DND-41 (cell line): Measurements from ENCODE around the gene ZNF625.

Experiments
- ATAC-seq: fragments of 200-7000 bp; cut with Tn5 transposase; 3 replicates; pipeline ENCODE4 v1.9.1; 2021; ENCODE audit warnings: low read depth; ENCODE audit not compliant: insufficient read depth
- DNase-seq: peaks from one replicate; pipeline ENCODE4 v3.0.0-alpha.2; 2020
- H2AFZ ChIP-seq: 2 replicates; pipeline ENCODE4 v1.6.0; 2012; ENCODE audit warnings: low read depth, low read length
- H3K27ac ChIP-seq: 2 replicates; pipeline ENCODE4 v1.5.1; 2012; ENCODE audit warnings: low read length, inconsistent platforms
- H3K27me3 ChIP-seq: fragments of 200-600 bp; sonication (generic); 2 replicates; pipeline ENCODE4 v1.6.0; 2012; ENCODE audit warnings: low read length, mild to moderate bottlenecking, inconsistent platforms; ENCODE audit not compliant: insufficient read depth, poor library complexity
- H3K36me3 ChIP-seq: 2 replicates; pipeline ENCODE4 v1.5.1; 2012; ENCODE audit warnings: low read length, inconsistent platforms; ENCODE audit not compliant: insufficient read depth
- H3K4me1 ChIP-seq: 2 replicates; pipeline ENCODE4 v1.5.1; 2012; ENCODE audit warnings: mild to moderate bottlenecking, low read length; ENCODE audit not compliant: insufficient read depth
- H3K4me2 ChIP-seq: 2 replicates; pipeline ENCODE4 v1.6.0; 2012; ENCODE audit warnings: mild to moderate bottlenecking, moderate library complexity, low read length, inconsistent platforms; ENCODE audit not compliant: insufficient read depth
- H3K4me3 ChIP-seq, 2 experiments: fragments of 200-600 bp in 1 of 2; shearing (Covaris generic) in 1 of 2; 2 replicates each; pipeline ENCODE4 v1.5.1; 2012 to 2016; ENCODE audit warnings: inconsistent platforms in 2 of 2, low read length in 2 of 2, mild to moderate bottlenecking in 2 of 2, low read depth in 1 of 2, moderate library complexity in 1 of 2
- H3K79me2 ChIP-seq: 2 replicates; pipeline ENCODE4 v1.6.0; 2012; ENCODE audit warnings: low read length, inconsistent platforms; ENCODE audit not compliant: insufficient read depth
- H3K9ac ChIP-seq: 2 replicates; pipeline ENCODE4 v1.6.0; 2012; ENCODE audit warnings: low read depth, mild to moderate bottlenecking, inconsistent platforms, low read length, moderate library complexity
- H3K9me3 ChIP-seq: 2 replicates; pipeline ENCODE4 v1.5.1; 2012; ENCODE audit warnings: low read length, moderate library complexity, mild to moderate bottlenecking, inconsistent platforms; ENCODE audit not compliant: insufficient read depth, severe bottlenecking
- H4K20me1 ChIP-seq: 2 replicates; pipeline ENCODE4 v1.6.0; 2012; ENCODE audit warnings: low read length; ENCODE audit not compliant: insufficient read depth
- CTCF ChIP-seq: IDR thresholded peaks from 2 replicates; pipeline ENCODE4 v1.5.1; 2012; ENCODE audit warnings: borderline replicate concordance, low read length, moderate library complexity, mild to moderate bottlenecking; ENCODE audit not compliant: poor library complexity, severe bottlenecking; ENCODE audit errors: extremely low read depth
- EZH2 ChIP-seq: IDR thresholded peaks from 3 replicates; pipeline ENCODE4 v1.6.1; 2012; ENCODE audit warnings: borderline replicate concordance, low read depth, mild to moderate bottlenecking, moderate library complexity, low read length, inconsistent platforms; ENCODE audit not compliant: severe bottlenecking

Gene ZNF625

GRCh38 chr19:12187625-12188024 lies 31.1 kb upstream of the ZNF625 start:
- H3K79me2 ChIP-seq, result peaks cover 46% of the 10 kb centered on the region
- TF ChIP-seq CTCF (no peak), EZH2 (no peak)
- peaks cover 88% of the 10 kb centered on the region for H3K36me3 ChIP-seq
- no peak overlapping the region for H3K4me2 ChIP-seq
- H3K4me3 ChIP-seq, result no peak overlapping the region
- H2AFZ ChIP-seq, result no peak overlapping the region
- no peaks in the 10 kb centered on the region for H4K20me1 ChIP-seq
- H3K9me3 ChIP-seq, result peaks cover 42% of the 10 kb centered on the region
- DNase-seq, result no peak
- no peaks in the 10 kb centered on the region for H3K27me3 ChIP-seq
- no peak for ATAC-seq
- H3K27ac ChIP-seq, result no peak overlapping the region
- H3K4me1 ChIP-seq, result no peaks in the 10 kb centered on the region
- H3K9ac ChIP-seq, result no peak overlapping the region

GRCh38 chr19:12180377-12180776 lies 23.8 kb upstream of the ZNF625 start:
- peaks cover 17% of the 10 kb centered on the region for H3K9me3 ChIP-seq
- H3K4me2 ChIP-seq, result no peak overlapping the region
- H3K27me3 ChIP-seq, result no peaks in the 10 kb centered on the region
- H3K4me1 ChIP-seq, result no peaks in the 10 kb centered on the region
- no peak overlapping the region for H3K9ac ChIP-seq
- ATAC-seq (no peak), DNase-seq (no peak)
- no peak overlapping the region for H3K27ac ChIP-seq
- H3K36me3 ChIP-seq, result peaks cover 46% of the 10 kb centered on the region
- no peak overlapping the region for H2AFZ ChIP-seq
- TF ChIP-seq CTCF (no peak), EZH2 (no peak)
- H3K4me3 ChIP-seq, result no peak overlapping the region
- peaks cover 7% of the 10 kb centered on the region; the same call in 1 of the 2 replicates for H4K20me1 ChIP-seq
- peaks cover 95% of the 10 kb centered on the region for H3K79me2 ChIP-seq

- Histone ChIP-seq H3K27me3 (no peaks in the 10 kb centered on the region), H4K20me1 (peaks cover 41% of the 10 kb centered on the region), H3K4me3 (no peak overlapping the region), H3K9me3 (no peaks in the 10 kb centered on the region), H3K36me3 (peaks cover 40% of the 10 kb centered on the region), H3K4me1 (peaks cover 32% of the 10 kb centered on the region), H3K27ac (no peak overlapping the region), H3K9ac (no peak overlapping the region), H3K4me2 (no peak overlapping the region), H2AFZ (no peak overlapping the region), H3K79me2 (peaks cover 84% of the 10 kb centered on the region)
- no peak for DNase-seq
- no peak for ATAC-seq
- no peak for TF ChIP-seq CTCF
- no peak for TF ChIP-seq EZH2
These were observed 10.1 kb upstream of the ZNF625 start for GRCh38 chr19:12166626-12167025.

- Histone ChIP-seq H3K9ac (peak overlapping the region; percentile 82), H3K9me3 (no peaks in the 10 kb centered on the region), H3K27ac (peak overlapping the region; percentile 92), H4K20me1 (peaks cover 33% of the 10 kb centered on the region), H3K79me2 (peaks cover 62% of the 10 kb centered on the region), H3K27me3 (no peaks in the 10 kb centered on the region), H3K4me2 (peak overlapping the region; percentile 98), H3K36me3 (peaks cover 24% of the 10 kb centered on the region), H3K4me1 (peaks cover 32% of the 10 kb centered on the region), H3K4me3 (peak overlapping the region; percentile 74 to 83), H2AFZ (no peak overlapping the region)
- DNase-seq (no peak), ATAC-seq (no peak)
- TF ChIP-seq CTCF, result no peak
- no peak for TF ChIP-seq EZH2
These were observed 7.3 kb upstream of the ZNF625 start for GRCh38 chr19:12163826-12164225.
